ENCODE measurements around the gene FAM170B.

Gene FAM170B

DNA sequence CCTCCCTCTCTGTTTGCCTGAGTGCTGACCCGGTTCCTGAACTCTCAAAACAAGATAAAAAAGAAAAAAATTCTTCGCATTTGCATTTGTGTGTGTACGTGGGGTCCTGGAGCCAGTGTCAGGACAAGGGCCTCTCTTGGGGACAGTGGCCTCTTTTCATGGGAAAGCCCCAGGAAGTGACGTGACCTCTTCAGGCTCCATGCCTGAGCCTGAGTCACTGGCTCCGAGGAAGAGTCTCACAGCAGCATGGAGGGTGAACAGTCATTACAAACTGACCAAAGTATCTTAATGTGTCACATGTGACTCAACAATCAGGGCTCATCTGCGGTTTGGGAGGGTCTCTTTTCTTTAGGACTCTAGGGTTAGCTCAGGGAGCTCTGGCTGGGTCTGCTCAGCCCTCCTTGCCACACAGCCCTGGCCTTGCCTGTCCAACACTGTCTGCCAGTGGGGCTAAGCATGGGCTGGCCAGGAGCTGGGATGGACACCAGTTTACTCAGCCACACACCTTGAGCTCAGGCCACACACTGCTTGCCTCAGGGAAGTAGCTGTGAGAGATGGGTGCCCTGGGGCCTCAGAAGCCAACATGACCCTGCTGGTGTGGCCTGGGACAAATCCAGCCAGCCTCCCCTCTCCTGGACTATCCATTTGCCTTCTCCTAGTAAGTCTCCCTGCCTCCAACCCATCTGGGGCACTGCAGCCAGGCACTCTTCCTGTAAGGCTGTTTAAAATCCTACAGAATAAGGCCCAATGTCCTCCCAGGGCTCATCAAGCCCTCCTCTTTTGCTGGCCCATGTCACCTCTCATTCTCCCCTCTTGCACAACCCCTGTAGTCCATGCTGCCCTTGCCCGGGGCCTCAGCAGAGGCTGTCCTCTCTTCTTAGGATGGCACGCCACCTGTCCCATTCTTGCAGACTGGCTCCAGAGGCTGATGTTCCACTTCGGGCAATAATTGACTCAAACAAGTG is 43.9 kb upstream of the FAM170B start (continued):
- TF ChIP-seq ZNF561 (tag by site-specific recombination; IDR thresholded peaks at IDR 0.05; ENCODE audit: borderline replicate concordance) (no peak), ZNF473 (tag by site-specific recombination; IDR thresholded peaks at IDR 0.05) (no peak), ZEB2 (tag by site-specific recombination; IDR thresholded peaks at IDR 0.05) (no peak), ZNF48 (tag by site-specific recombination; IDR thresholded peaks at IDR 0.05) (no peak)
- TF ChIP-seq, protein P1, sequence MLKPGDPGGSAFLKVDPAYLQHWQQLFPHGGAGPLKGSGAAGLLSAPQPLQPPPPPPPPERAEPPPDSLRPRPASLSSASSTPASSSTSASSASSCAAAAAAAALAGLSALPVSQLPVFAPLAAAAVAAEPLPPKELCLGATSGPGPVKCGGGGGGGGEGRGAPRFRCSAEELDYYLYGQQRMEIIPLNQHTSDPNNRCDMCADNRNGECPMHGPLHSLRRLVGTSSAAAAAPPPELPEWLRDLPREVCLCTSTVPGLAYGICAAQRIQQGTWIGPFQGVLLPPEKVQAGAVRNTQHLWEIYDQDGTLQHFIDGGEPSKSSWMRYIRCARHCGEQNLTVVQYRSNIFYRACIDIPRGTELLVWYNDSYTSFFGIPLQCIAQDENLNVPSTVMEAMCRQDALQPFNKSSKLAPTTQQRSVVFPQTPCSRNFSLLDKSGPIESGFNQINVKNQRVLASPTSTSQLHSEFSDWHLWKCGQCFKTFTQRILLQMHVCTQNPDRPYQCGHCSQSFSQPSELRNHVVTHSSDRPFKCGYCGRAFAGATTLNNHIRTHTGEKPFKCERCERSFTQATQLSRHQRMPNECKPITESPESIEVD (tag by site-specific recombination; IDR thresholded peaks at IDR 0.05): no peak

DNA sequence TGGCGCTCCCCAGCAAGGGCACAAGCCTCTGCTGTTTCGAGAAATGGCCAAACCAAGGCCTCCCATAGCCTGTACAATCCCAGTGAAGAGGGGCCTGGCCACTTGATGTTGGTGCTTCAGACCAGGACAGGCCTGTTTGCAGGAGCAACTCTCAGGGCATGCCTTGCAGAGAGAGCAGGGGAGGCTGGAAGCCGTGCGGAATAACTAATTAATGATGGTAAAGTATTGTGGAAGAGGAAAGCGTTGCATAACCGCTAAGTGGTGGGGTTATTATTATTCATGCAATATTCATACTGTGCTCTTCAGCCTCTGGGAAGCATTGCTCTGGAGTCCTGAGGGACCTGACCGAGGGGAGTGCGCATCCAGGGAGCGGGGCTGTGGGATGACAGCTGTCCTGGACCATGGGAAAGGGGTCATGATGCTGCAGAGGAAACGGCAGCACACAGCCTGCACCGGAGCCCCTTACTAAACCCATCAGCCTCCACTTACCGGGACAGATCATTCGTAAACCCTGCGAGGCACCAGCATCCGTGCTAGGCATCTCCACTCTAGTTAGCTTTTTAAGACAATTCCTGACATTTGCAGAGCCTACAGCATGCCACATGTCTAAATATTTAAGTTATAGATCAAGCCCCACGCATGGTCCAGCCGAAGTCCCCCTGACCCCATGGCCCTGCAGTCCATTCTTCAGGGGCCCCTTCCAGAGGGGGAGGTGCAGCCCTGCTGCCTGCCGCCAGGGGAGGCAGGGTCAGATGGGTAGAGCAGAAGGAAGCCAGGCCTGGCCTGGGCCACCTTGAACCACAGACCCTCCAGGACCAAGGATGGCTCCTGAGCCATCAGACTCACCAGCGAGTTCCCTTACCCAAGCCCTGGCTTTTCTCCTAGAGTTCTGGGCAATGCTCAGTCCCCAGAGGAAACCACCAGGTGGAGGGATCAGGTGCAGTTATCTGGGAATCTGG is 42.8 kb upstream of the FAM170B start:
- Histone ChIP-seq H3K4me1 (ENCODE audit: control insufficient read depth, insufficient read depth, low read length) (no peaks in the 10 kb centered on the region), H3K9me3 (ENCODE audit: control insufficient read depth, insufficient read depth, low read depth, low read length) (no peaks in the 10 kb centered on the region), H3K27ac (ENCODE audit: extremely low read depth, low read depth, low read length) (no peak overlapping the region), H3K36me3 (ENCODE audit: control insufficient read depth in 2 of 2, insufficient read depth in 1 of 2, low read length in 2 of 2) (no peaks in the 10 kb centered on the region), H3K4me3 (ENCODE audit: low read depth, low read length) (no peak overlapping the region)
- CTCF ChIA-PET: no interaction called here
- POLR2A ChIA-PET: no interaction called here
- TF ChIP-seq, protein P2, sequence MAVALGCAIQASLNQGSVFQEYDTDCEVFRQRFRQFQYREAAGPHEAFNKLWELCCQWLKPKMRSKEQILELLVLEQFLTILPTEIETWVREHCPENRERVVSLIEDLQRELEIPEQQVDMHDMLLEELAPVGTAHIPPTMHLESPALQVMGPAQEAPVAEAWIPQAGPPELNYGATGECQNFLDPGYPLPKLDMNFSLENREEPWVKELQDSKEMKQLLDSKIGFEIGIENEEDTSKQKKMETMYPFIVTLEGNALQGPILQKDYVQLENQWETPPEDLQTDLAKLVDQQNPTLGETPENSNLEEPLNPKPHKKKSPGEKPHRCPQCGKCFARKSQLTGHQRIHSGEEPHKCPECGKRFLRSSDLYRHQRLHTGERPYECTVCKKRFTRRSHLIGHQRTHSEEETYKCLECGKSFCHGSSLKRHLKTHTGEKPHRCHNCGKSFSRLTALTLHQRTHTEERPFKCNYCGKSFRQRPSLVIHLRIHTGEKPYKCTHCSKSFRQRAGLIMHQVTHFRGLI (tag by site-specific recombination; IDR thresholded peaks at IDR 0.05): no peak
- TF ChIP-seq ZFP3 (tag by site-specific recombination; IDR thresholded peaks at IDR 0.05; ENCODE audit: low read depth) (no peak), ZNF157 (tag by site-specific recombination; IDR thresholded peaks at IDR 0.05) (no peak), ZNF600 (tag by site-specific recombination; IDR thresholded peaks at IDR 0.05) (no peak)
- TF ChIP-seq, protein P3, sequence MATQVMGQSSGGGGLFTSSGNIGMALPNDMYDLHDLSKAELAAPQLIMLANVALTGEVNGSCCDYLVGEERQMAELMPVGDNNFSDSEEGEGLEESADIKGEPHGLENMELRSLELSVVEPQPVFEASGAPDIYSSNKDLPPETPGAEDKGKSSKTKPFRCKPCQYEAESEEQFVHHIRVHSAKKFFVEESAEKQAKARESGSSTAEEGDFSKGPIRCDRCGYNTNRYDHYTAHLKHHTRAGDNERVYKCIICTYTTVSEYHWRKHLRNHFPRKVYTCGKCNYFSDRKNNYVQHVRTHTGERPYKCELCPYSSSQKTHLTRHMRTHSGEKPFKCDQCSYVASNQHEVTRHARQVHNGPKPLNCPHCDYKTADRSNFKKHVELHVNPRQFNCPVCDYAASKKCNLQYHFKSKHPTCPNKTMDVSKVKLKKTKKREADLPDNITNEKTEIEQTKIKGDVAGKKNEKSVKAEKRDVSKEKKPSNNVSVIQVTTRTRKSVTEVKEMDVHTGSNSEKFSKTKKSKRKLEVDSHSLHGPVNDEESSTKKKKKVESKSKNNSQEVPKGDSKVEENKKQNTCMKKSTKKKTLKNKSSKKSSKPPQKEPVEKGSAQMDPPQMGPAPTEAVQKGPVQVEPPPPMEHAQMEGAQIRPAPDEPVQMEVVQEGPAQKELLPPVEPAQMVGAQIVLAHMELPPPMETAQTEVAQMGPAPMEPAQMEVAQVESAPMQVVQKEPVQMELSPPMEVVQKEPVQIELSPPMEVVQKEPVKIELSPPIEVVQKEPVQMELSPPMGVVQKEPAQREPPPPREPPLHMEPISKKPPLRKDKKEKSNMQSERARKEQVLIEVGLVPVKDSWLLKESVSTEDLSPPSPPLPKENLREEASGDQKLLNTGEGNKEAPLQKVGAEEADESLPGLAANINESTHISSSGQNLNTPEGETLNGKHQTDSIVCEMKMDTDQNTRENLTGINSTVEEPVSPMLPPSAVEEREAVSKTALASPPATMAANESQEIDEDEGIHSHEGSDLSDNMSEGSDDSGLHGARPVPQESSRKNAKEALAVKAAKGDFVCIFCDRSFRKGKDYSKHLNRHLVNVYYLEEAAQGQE (tag by site-specific recombination; IDR thresholded peaks at IDR 0.05): no peak

DNA sequence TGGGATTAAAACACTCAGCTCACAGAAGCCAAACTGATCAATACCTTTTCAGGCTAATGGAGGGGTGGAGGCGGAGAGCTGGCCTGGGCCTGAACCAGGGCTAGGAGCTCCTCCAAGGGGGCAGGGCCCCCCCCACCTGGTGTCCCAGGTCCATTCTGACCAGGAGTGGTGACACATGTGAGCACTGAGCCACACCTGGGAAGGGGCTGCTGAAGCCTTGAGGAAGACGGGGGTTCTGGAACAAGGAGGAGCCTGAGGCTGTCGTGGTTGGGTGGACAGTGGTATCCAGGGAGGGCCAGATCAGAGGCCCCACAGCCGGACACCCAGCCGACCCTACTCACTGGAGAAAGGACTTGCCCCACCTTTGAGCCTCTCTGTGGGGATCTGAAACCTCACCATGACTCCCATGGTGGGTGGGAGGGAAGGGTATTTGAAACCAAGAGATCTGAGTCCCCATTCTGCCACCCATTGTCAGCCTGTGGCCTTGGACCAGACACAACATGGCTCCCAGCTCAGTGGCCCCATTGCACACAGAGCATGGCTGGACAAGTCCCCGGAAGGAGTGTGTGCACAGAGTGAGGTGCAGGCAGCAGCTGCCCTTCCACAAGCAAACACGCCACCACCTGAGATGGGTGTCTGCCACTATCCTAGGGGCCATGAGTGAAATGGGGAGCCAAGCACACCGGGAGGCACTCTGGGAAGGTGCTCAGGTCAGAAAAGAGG is 41.9 kb upstream of the FAM170B start:
- Histone ChIP-seq H3K4me3 (ENCODE audit: low read depth, low read length) (no peak overlapping the region), H3K36me3 (ENCODE audit: control insufficient read depth in 2 of 2, insufficient read depth in 1 of 2, low read length in 2 of 2) (no peaks in the 10 kb centered on the region), H3K4me1 (ENCODE audit: control insufficient read depth, insufficient read depth, low read length) (no peaks in the 10 kb centered on the region), H3K27ac (ENCODE audit: extremely low read depth, low read depth, low read length) (no peak overlapping the region), H3K9me3 (ENCODE audit: control insufficient read depth, insufficient read depth, low read depth, low read length) (no peaks in the 10 kb centered on the region)
- CTCF ChIA-PET: interaction anchor here (1.0 kb wide), 1 partner anchor 11 kb away, joined by 3 read pairs; no protein-coding TSS in a partner anchor
- POLR2A ChIA-PET: no interaction called here
- TF ChIP-seq ZNF16 (tag by site-specific recombination; IDR thresholded peaks at IDR 0.05; ENCODE audit: low read depth) (no peak), ZFP3 (tag by site-specific recombination; IDR thresholded peaks at IDR 0.05; ENCODE audit: low read depth) (no peak), ZNF292 (tag by site-specific recombination; IDR thresholded peaks at IDR 0.05; ENCODE audit: borderline replicate concordance, low read depth) (no peak), ZNF514 (tag by site-specific recombination; IDR thresholded peaks at IDR 0.05) (no peak)
- TF ChIP-seq, protein P4, sequence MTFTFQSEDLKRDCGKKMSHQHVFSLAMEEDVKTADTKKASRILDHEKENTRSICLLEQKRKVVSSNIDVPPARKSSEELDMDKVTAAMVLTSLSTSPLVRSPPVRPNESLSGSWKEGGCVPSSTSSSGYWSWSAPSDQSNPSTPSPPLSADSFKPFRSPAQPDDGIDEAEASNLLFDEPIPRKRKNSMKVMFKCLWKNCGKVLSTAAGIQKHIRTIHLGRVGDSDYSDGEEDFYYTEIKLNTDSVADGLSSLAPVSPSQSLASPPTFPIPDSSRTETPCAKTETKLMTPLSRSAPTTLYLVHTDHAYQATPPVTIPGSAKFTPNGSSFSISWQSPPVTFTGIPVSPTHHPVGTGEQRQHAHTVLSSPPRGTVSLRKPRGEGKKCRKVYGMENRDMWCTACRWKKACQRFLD (tag by site-specific recombination; IDR thresholded peaks at IDR 0.05): no peak
- TF ChIP-seq, protein P5, sequence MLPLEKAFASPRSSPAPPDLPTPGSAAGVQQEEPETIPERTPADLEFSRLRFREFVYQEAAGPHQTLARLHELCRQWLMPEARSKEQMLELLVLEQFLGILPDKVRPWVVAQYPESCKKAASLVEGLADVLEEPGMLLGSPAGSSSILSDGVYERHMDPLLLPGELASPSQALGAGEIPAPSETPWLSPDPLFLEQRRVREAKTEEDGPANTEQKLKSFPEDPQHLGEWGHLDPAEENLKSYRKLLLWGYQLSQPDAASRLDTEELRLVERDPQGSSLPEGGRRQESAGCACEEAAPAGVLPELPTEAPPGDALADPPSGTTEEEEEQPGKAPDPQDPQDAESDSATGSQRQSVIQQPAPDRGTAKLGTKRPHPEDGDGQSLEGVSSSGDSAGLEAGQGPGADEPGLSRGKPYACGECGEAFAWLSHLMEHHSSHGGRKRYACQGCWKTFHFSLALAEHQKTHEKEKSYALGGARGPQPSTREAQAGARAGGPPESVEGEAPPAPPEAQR (tag by site-specific recombination; IDR thresholded peaks at IDR 0.05): no peak
- TF ChIP-seq, protein P6, sequence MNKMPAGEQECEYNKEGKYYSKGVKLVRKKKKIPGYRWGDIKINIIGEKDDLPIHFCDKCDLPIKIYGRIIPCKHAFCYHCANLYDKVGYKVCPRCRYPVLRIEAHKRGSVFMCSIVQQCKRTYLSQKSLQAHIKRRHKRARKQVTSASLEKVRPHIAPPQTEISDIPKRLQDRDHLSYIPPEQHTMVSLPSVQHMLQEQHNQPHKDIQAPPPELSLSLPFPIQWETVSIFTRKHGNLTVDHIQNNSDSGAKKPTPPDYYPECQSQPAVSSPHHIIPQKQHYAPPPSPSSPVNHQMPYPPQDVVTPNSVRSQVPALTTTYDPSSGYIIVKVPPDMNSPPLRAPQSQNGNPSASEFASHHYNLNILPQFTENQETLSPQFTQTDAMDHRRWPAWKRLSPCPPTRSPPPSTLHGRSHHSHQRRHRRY (tag by site-specific recombination; IDR thresholded peaks at IDR 0.05): no peak
